HEK293 (cell line): ENCODE results near the gene DNAJA3.
A peak's percentile ranks its signal among the peaks of the same experiment; 100 is the strongest.

Experiments
- BCL11A ChIP-seq: fragments of 450-650 bp; formaldehyde crosslinking; IDR thresholded peaks from 2 replicates; pipeline ENCODE4 v1.5.1; 2016; ENCODE audit warnings: low read depth, missing biosample characterization, missing genetic modification characterization
- GLI4 ChIP-seq: fragments of 450-650 bp; formaldehyde crosslinking; IDR thresholded peaks from 2 replicates; pipeline ENCODE4 v1.5.1; 2016; ENCODE audit warnings: missing biosample characterization, missing genetic modification characterization
- HOXA7 ChIP-seq: sonication (generic); formaldehyde crosslinking; IDR thresholded peaks from 2 replicates; pipeline ENCODE4 v1.8.1; 2022; ENCODE audit warnings: missing genetic modification reagents, borderline replicate concordance
- KLF16 ChIP-seq: fragments of 450-650 bp; formaldehyde crosslinking; IDR thresholded peaks from 2 replicates; pipeline ENCODE4 v1.5.1; 2017; ENCODE audit warnings: missing biosample characterization, missing genetic modification characterization
- KLF9 ChIP-seq: fragments of 450-650 bp; formaldehyde crosslinking; IDR thresholded peaks from 2 replicates; pipeline ENCODE4 v1.5.1; 2016; ENCODE audit warnings: missing biosample characterization, missing genetic modification characterization, low read depth
- PRDM1 ChIP-seq: fragments of 450-650 bp; formaldehyde crosslinking; IDR thresholded peaks from 2 replicates; pipeline ENCODE4; 2016; ENCODE audit warnings: missing biosample characterization, missing genetic modification characterization
- PRDM6 ChIP-seq: fragments of 450-650 bp; formaldehyde crosslinking; IDR thresholded peaks from 2 replicates; pipeline ENCODE4 v1.5.1; 2017; ENCODE audit warnings: missing biosample characterization, missing genetic modification characterization
- SP2 ChIP-seq: fragments of 450-650 bp; formaldehyde crosslinking; IDR thresholded peaks from 2 replicates; pipeline ENCODE4 v1.5.1; 2016; ENCODE audit warnings: missing biosample characterization, missing genetic modification characterization
- ZBTB1 ChIP-seq: fragments of 450-650 bp; formaldehyde crosslinking; IDR thresholded peaks from 2 replicates; pipeline ENCODE4 v1.5.1; 2016; ENCODE audit warnings: missing biosample characterization, missing genetic modification characterization
- ZBTB20 ChIP-seq: fragments of 450-650 bp; formaldehyde crosslinking; IDR thresholded peaks from 2 replicates; pipeline ENCODE4 v1.5.1; 2016; ENCODE audit warnings: missing biosample characterization, missing genetic modification characterization
- ZBTB48 ChIP-seq: fragments of 450-650 bp; formaldehyde crosslinking; IDR thresholded peaks from 2 replicates; pipeline ENCODE4 v1.5.1; 2016; ENCODE audit warnings: missing biosample characterization, missing genetic modification characterization
- ZBTB7A ChIP-seq: fragments of 450-650 bp; formaldehyde crosslinking; IDR thresholded peaks from 2 replicates; pipeline ENCODE4 v1.5.1; 2016; ENCODE audit warnings: low read depth, missing biosample characterization, missing genetic modification characterization
- ZEB2 ChIP-seq: fragments of 450-650 bp; formaldehyde crosslinking; IDR thresholded peaks from 2 replicates; pipeline ENCODE4 v1.5.1; 2016; ENCODE audit warnings: missing biosample characterization, missing genetic modification characterization
- ZFP41 ChIP-seq: fragments of 450-650 bp; formaldehyde crosslinking; IDR thresholded peaks from 2 replicates; pipeline ENCODE4 v1.5.1; 2016; ENCODE audit warnings: missing biosample characterization, missing genetic modification characterization, borderline replicate concordance
- ZNF112 ChIP-seq: fragments of 450-650 bp; formaldehyde crosslinking; IDR thresholded peaks from 2 replicates; pipeline ENCODE4 v1.5.0; 2017; ENCODE audit warnings: missing biosample characterization, missing genetic modification characterization
- ZNF121 ChIP-seq: fragments of 450-650 bp; formaldehyde crosslinking; IDR thresholded peaks from 2 replicates; pipeline ENCODE4 v1.5.1; 2016; ENCODE audit warnings: missing biosample characterization, missing genetic modification characterization
- ZNF132 ChIP-seq: fragments of 450-650 bp; formaldehyde crosslinking; IDR thresholded peaks from 2 replicates; pipeline ENCODE4 v1.5.1; 2017; ENCODE audit warnings: missing biosample characterization, missing genetic modification characterization, borderline replicate concordance
- ZNF221 ChIP-seq: fragments of 450-650 bp; formaldehyde crosslinking; IDR thresholded peaks from 2 replicates; pipeline ENCODE4 v1.5.1; 2017; ENCODE audit warnings: missing biosample characterization, missing genetic modification characterization, borderline replicate concordance
- ZNF280C ChIP-seq: fragments of 450-650 bp; formaldehyde crosslinking; IDR thresholded peaks from 2 replicates; pipeline ENCODE4 v1.5.1; 2016; ENCODE audit warnings: missing biosample characterization, missing genetic modification characterization
- ZNF311 ChIP-seq: fragments of 450-650 bp; formaldehyde crosslinking; IDR thresholded peaks from 2 replicates; pipeline ENCODE4 v1.5.1; 2017; ENCODE audit warnings: missing biosample characterization, missing genetic modification characterization, borderline replicate concordance
- ZNF394 ChIP-seq: fragments of 450-650 bp; formaldehyde crosslinking; IDR thresholded peaks from 2 replicates; pipeline ENCODE4 v1.5.1; 2016; ENCODE audit warnings: missing biosample characterization, missing genetic modification characterization, mild to moderate bottlenecking, moderate library complexity, borderline replicate concordance
- ZNF549 ChIP-seq: fragments of 450-650 bp; IDR thresholded peaks from 2 replicates; pipeline ENCODE4 v1.5.1; 2018; ENCODE audit warnings: missing biosample characterization, missing genetic modification characterization, mild to moderate bottlenecking, inconsistent platforms, moderate library complexity
- ZNF621 ChIP-seq: fragments of 450-650 bp; formaldehyde crosslinking; IDR thresholded peaks from 2 replicates; pipeline ENCODE4 v1.5.1; 2017; ENCODE audit warnings: missing biosample characterization, missing genetic modification characterization
- ZNF654 ChIP-seq: fragments of 450-650 bp; formaldehyde crosslinking; IDR thresholded peaks from 2 replicates; pipeline ENCODE4 v1.5.1; 2016; ENCODE audit warnings: low read depth, missing biosample characterization, missing genetic modification characterization
- ZNF76 ChIP-seq: fragments of 450-650 bp; formaldehyde crosslinking; IDR thresholded peaks from 2 replicates; pipeline ENCODE4; 2016; ENCODE audit warnings: low read depth, missing biosample characterization, missing genetic modification characterization, borderline replicate concordance
- TF ChIP-seq, protein P1 (sequence below): fragments of 450-650 bp; formaldehyde crosslinking; IDR thresholded peaks from 2 replicates; pipeline ENCODE4 v1.5.1; 2016; ENCODE audit warnings: missing biosample characterization, missing genetic modification characterization
- TF ChIP-seq, protein P2 (sequence below): fragments of 450-650 bp; formaldehyde crosslinking; IDR thresholded peaks from 2 replicates; pipeline ENCODE4 v1.5.1; 2016; ENCODE audit warnings: missing biosample characterization, missing genetic modification characterization
- TF ChIP-seq, protein P3 (sequence below): fragments of 450-650 bp; formaldehyde crosslinking; IDR thresholded peaks from 2 replicates; pipeline ENCODE4 v1.5.1; 2017; ENCODE audit warnings: missing biosample characterization, missing genetic modification characterization
- TF ChIP-seq, protein P4 (sequence below): fragments of 450-650 bp; formaldehyde crosslinking; IDR thresholded peaks from 2 replicates; pipeline ENCODE4 v1.5.1; 2017; ENCODE audit warnings: missing biosample characterization, missing genetic modification characterization

DNAJA3 gene

DNA sequence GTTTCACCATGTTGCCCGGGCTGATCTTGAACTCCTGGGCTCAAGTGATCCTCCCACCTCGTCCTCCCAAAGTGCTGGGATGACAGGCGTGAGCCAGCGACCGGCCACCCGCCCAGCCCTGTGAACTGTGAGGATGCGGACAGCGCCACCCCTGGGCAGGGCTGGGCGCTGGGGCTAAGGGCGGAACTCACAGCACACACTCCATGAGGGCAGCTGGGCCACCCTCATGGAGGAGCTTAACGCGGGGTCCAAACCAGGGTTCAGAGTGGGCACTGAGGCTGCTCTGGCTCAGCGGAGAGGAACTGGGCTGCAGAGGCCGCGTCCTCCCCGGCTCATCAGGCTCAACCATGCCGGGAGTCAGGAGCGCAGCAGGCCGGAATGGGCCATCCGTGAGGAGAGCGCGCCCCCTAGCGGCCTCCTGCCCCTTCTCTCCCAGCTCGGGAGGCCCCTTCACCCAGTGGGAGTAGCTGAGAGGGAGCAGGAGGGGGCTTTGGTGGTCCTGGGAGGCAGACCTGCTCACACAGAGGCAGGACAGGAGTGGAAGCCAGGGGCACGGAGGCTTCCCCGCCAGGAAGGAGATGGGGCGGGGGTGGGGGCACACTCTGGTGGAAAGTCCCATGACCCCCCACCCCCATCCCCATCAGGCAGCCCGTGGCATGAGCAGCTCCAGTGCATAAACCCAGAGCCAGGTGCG, 23.1 kb upstream of the DNAJA3 start (continued):
- TF ChIP-seq ZNF76 (tag by site-specific recombination), result no peak
- TF ChIP-seq HOXA7, result no peak
- TF ChIP-seq ZNF549 (tag by site-specific recombination), result no peak
- no peak for TF ChIP-seq PRDM6 (tag by site-specific recombination)
- TF ChIP-seq, protein P1, sequence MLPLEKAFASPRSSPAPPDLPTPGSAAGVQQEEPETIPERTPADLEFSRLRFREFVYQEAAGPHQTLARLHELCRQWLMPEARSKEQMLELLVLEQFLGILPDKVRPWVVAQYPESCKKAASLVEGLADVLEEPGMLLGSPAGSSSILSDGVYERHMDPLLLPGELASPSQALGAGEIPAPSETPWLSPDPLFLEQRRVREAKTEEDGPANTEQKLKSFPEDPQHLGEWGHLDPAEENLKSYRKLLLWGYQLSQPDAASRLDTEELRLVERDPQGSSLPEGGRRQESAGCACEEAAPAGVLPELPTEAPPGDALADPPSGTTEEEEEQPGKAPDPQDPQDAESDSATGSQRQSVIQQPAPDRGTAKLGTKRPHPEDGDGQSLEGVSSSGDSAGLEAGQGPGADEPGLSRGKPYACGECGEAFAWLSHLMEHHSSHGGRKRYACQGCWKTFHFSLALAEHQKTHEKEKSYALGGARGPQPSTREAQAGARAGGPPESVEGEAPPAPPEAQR (tag by site-specific recombination), result no peak
- TF ChIP-seq BCL11A (tag by site-specific recombination), result no peak
- TF ChIP-seq ZBTB1, result no peak
- TF ChIP-seq PRDM1 (tag by site-specific recombination), result no peak
- TF ChIP-seq, protein P2, sequence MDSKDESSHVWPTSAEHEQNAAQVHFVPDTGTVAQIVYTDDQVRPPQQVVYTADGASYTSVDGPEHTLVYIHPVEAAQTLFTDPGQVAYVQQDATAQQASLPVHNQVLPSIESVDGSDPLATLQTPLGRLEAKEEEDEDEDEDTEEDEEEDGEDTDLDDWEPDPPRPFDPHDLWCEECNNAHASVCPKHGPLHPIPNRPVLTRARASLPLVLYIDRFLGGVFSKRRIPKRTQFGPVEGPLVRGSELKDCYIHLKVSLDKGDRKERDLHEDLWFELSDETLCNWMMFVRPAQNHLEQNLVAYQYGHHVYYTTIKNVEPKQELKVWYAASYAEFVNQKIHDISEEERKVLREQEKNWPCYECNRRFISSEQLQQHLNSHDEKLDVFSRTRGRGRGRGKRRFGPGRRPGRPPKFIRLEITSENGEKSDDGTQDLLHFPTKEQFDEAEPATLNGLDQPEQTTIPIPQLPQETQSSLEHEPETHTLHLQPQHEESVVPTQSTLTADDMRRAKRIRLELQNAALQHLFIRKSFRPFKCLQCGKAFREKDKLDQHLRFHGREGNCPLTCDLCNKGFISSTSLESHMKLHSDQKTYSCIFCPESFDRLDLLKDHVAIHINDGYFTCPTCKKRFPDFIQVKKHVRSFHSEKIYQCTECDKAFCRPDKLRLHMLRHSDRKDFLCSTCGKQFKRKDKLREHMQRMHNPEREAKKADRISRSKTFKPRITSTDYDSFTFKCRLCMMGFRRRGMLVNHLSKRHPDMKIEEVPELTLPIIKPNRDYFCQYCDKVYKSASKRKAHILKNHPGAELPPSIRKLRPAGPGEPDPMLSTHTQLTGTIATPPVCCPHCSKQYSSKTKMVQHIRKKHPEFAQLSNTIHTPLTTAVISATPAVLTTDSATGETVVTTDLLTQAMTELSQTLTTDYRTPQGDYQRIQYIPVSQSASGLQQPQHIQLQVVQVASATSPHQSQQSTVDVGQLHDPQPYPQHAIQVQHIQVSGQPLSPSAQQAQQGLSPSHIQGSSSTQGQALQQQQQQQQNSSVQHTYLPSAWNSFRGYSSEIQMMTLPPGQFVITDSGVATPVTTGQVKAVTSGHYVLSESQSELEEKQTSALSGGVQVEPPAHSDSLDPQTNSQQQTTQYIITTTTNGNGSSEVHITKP (tag by site-specific recombination), result peak; percentile 42
- TF ChIP-seq KLF16 (tag by site-specific recombination), result 0 out of 2 replicates have a peak, but pooled peaks have one; percentile 42
- TF ChIP-seq ZNF112, result no peak
- peak; percentile 99 for TF ChIP-seq ZNF394 (tag by site-specific recombination)
- TF ChIP-seq ZNF654 (tag by site-specific recombination), result peak; percentile 95
- TF ChIP-seq ZNF121 (tag by site-specific recombination), result no peak
- peak; percentile 50; the same call in 1 of the 2 replicates for TF ChIP-seq ZEB2
- TF ChIP-seq ZBTB48 (tag by site-specific recombination), result no peak
- peak; percentile 15; the same call in 1 of the 2 replicates for TF ChIP-seq KLF9 (tag by site-specific recombination)
- TF ChIP-seq ZFP41 (tag by site-specific recombination), result no peak
- TF ChIP-seq ZBTB7A (tag by site-specific recombination), result peak; percentile 76
- no peak for TF ChIP-seq ZBTB20 (tag by site-specific recombination)
- no peak for TF ChIP-seq ZNF280C (tag by site-specific recombination)
- no peak for TF ChIP-seq ZNF311 (tag by site-specific recombination)
- TF ChIP-seq SP2, result 0 out of 2 replicates have a peak, but pooled peaks have one; percentile 9
- TF ChIP-seq GLI4 (tag by site-specific recombination), result no peak
- TF ChIP-seq, protein P3, sequence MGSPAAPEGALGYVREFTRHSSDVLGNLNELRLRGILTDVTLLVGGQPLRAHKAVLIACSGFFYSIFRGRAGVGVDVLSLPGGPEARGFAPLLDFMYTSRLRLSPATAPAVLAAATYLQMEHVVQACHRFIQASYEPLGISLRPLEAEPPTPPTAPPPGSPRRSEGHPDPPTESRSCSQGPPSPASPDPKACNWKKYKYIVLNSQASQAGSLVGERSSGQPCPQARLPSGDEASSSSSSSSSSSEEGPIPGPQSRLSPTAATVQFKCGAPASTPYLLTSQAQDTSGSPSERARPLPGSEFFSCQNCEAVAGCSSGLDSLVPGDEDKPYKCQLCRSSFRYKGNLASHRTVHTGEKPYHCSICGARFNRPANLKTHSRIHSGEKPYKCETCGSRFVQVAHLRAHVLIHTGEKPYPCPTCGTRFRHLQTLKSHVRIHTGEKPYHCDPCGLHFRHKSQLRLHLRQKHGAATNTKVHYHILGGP, result no peak
- TF ChIP-seq ZNF221, result no peak
- no peak for TF ChIP-seq ZNF132 (tag by site-specific recombination)
- TF ChIP-seq, protein P4, sequence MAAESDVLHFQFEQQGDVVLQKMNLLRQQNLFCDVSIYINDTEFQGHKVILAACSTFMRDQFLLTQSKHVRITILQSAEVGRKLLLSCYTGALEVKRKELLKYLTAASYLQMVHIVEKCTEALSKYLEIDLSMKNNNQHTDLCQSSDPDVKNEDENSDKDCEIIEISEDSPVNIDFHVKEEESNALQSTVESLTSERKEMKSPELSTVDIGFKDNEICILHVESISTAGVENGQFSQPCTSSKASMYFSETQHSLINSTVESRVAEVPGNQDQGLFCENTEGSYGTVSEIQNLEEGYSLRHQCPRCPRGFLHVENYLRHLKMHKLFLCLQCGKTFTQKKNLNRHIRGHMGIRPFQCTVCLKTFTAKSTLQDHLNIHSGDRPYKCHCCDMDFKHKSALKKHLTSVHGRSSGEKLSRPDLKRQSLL, result peak; percentile 14; the same call in 1 of the 2 replicates
- TF ChIP-seq ZNF621 (tag by site-specific recombination), result no peak
